Testis (tissue), 3 donors: Measurements from ENCODE around the gene RAB3A. TPM values are rescaled to one million over a fixed set of nuclear protein-coding genes. Genes with fewer than 3 reads are reported as not detected.

Experiments used
- DNase-seq: peaks from one replicate; pipeline ENCODE4 v3.0.0-alpha.2; 2019
- H3K27ac ChIP-seq, 2 donors: fragments of 200-600 bp; sonication (generic); one replicate each; pipeline ENCODE4 v1.5.1; 2019
- H3K27me3 ChIP-seq: fragments of 200-600 bp; sonication (generic); one replicate; pipeline ENCODE4 v1.5.1; 2019
- H3K36me3 ChIP-seq: fragments of 200-600 bp; sonication (generic); one replicate; pipeline ENCODE4 v1.5.1; 2017; ENCODE audit warnings: low read depth; ENCODE audit errors: missing control alignments
- H3K4me1 ChIP-seq: fragments of 200-600 bp; sonication (generic); one replicate; pipeline ENCODE4 v1.5.1; 2019
- H3K4me3 ChIP-seq, 2 donors: fragments of 200-600 bp; sonication (generic); one replicate each; pipeline ENCODE4 v1.5.1; 2017 to 2019
- H3K9me3 ChIP-seq: fragments of 200-600 bp; sonication (generic); one replicate; pipeline ENCODE4 v1.5.1; 2017
- CTCF ChIP-seq, 3 experiments: fragments of 450-650 bp in 2 of 3; fragments of 200-600 bp in 1 of 3; sonication (generic) in 1 of 3; IDR thresholded peaks; one replicate each; pipeline ENCODE4 v1.5.1; 2016 to 2019; ENCODE audit warnings: antibody characterized with exemption in 3 of 3, mild to moderate bottlenecking in 2 of 3, moderate library complexity in 1 of 3
- POLR2A ChIP-seq: fragments of 450-650 bp; IDR thresholded peaks from one replicate; pipeline ENCODE4 v1.6.1; 2017; ENCODE audit warnings: antibody characterized with exemption, mild to moderate bottlenecking, moderate library complexity
- WGBS, 2 donors: methylation state at CpG; one replicate each; pipeline ENCODE4 v1.1.5; 2018; 5-methylcytosine and 5-hydroxymethylcytosine counted together
- intact Hi-C: fragments of 100-400 bp; cut with DNase I; formaldehyde crosslinking; loops from one replicate; pipeline ENCODE4 v1.15.1; 2023; ENCODE audit warnings: low total_unique reads
- polyA plus RNA-seq: library from polyadenylated mRNA; stranded (reverse); fragments of 350-450 nt; fragmentation: Illumina TruSeq; extraction: RNeasy Lipid Tissue Mini Kit (QIAGEN cat#74804); gene quantifications from one replicate; pipeline ENCODE4 v1.2.3, GENCODE V29; 2014; ENCODE audit warnings: low read depth, low replicate concordance; ENCODE audit not compliant: insufficient read depth
- total RNA-seq, 2 donors: library from RNA; depleted of rRNA; stranded (reverse); fragments of >200 nt; gene quantifications; one replicate each; pipeline ENCODE4 v1.2.3, GENCODE V29; 2016

The RAB3A gene
- total and polyA plus RNA-seq, 3 donors from 2014 or later: 2.8 to 6.3 (median 4.6) TPM

GRCh38 chr19:18155095-18156087, 48.5 kb downstream of the RAB3A start:
- WGBS, 2 donors: 80 to 93% methylated on average over 3 to 37 of the region's 43 CpGs
- no peak for DNase-seq
- no peaks in the 10 kb centered on the region for H3K9me3 ChIP-seq
- intact Hi-C loops: no loop called here
- no peaks in the 10 kb centered on the region for H3K27me3 ChIP-seq
- no peak overlapping the region for H3K4me3 ChIP-seq
- H3K4me1 ChIP-seq: peaks cover 34% of the 10 kb centered on the region
- H3K36me3 ChIP-seq: no peaks in the 10 kb centered on the region
- H3K27ac ChIP-seq: peak overlapping the region; percentile 42 to 76
- no peak for TF ChIP-seq CTCF (IDR thresholded peaks at IDR 0.05)
- TF ChIP-seq POLR2A: no peak

- Histone ChIP-seq H3K4me3 (peak overlapping the region; percentile 70 to 94), H3K4me1 (peaks cover 33% of the 10 kb centered on the region), H3K27ac (peak overlapping the region; percentile 95 to 96), H3K36me3 (no peaks in the 10 kb centered on the region), H3K9me3 (no peaks in the 10 kb centered on the region), H3K27me3 (no peaks in the 10 kb centered on the region)
- 2 to 5% methylated on average over 9 to 30 of the region's 38 CpGs for WGBS, 2 donors
- DNase-seq: no peak
- intact Hi-C loops: no loop called here
- TF ChIP-seq POLR2A: no peak
- TF ChIP-seq CTCF (IDR thresholded peaks at IDR 0.05): no peak
Observed at GRCh38 chr19:18153556-18154134, 50.2 kb downstream of the RAB3A start.

GRCh38 chr19:18152817-18153555, 50.9 kb downstream of the RAB3A start, which contains the start of gene PIK3R2:
Gene PIK3R2 (plus strand): TSS chr19:18153163. CDS start chr19:18155880, 2,717 bp downstream.
- peak; percentile 100 for DNase-seq
- TF ChIP-seq POLR2A (no peak), CTCF (IDR thresholded peaks at IDR 0.05) (peak in 1 of 3 experiments; percentile 6)
- peak within 1 kb of the TSS; percentile 70 to 94 for H3K4me3 ChIP-seq
- WGBS, 2 donors: 1 to 3% methylated on average over 5 to 86 of the region's 86 CpGs
- H3K36me3 ChIP-seq: no peaks in the 10 kb centered on the region
- no peaks in the 10 kb centered on the region for H3K27me3 ChIP-seq
- H3K9me3 ChIP-seq: no peaks in the 10 kb centered on the region
- H3K27ac ChIP-seq: peak within 1 kb of the TSS; percentile 95 to 96
- intact Hi-C loops: no loop called here
- peaks cover 33% of the 10 kb centered on the region for H3K4me1 ChIP-seq

- intact Hi-C loops: no loop called here
- Histone ChIP-seq H3K4me1 (peaks cover 29% of the 10 kb centered on the region), H3K9me3 (no peaks in the 10 kb centered on the region), H3K27ac (peak overlapping the region; percentile 95 to 96), H3K4me3 (peak overlapping the region; percentile 70 to 94), H3K27me3 (no peaks in the 10 kb centered on the region), H3K36me3 (no peaks in the 10 kb centered on the region)
- DNase-seq: peak; percentile 99
- 0 to 1% methylated on average over 22 of the region's 22 CpGs for WGBS, 2 donors
- TF ChIP-seq POLR2A (no peak), CTCF (IDR thresholded peaks at IDR 0.05) (peak; percentile 32 to 71 (median 61))
Observed at GRCh38 chr19:18152442-18152816, 51.4 kb downstream of the RAB3A start.
